GM21447 (cell line): Measurements from ENCODE around the gene ARHGAP23.
"Not testable (repeated sequence)": the region's sequence is repeated elsewhere in the genome, so short reads cannot be mapped to it uniquely, and the experiment has no call there.

Experiments
- ATAC-seq: cut with Tn5 transposase; IDR thresholded peaks from one replicate; pipeline ENCODE4 v1.9.1; 2021; ENCODE audit not compliant: unreplicated experiment

The ARHGAP23 gene

GRCh38 chr17:38459567-38459966 is 31.3 kb downstream of the ARHGAP23 start:
- ATAC-seq = no peak

GRCh38 chr17:38460082-38460715 is 31.9 kb downstream of the ARHGAP23 start:
- ATAC-seq = no peak

GRCh38 chr17:38460716-38461630 is 32.7 kb downstream of the ARHGAP23 start:
- no peak for ATAC-seq

- ATAC-seq = no peak
Observed at GRCh38 chr17:38461683-38462082, 33.4 kb downstream of the ARHGAP23 start.

GRCh38 chr17:38463451-38463858 is 35.2 kb downstream of the ARHGAP23 start:
- no peak for ATAC-seq

- no peak for ATAC-seq
Observed at GRCh38 chr17:38464251-38464722, 36.0 kb downstream of the ARHGAP23 start.

GRCh38 chr17:38464723-38465390 is 36.6 kb downstream of the ARHGAP23 start:
- no peak for ATAC-seq

- no peak for ATAC-seq
Observed at GRCh38 chr17:38465391-38466345, 37.4 kb downstream of the ARHGAP23 start.

- no peak for ATAC-seq
Observed at GRCh38 chr17:38466346-38467315, 38.4 kb downstream of the ARHGAP23 start.

- no peak for ATAC-seq
Observed at GRCh38 chr17:38467491-38467890, 39.2 kb downstream of the ARHGAP23 start.

- no peak for ATAC-seq
Observed at GRCh38 chr17:38469875-38470274, 41.6 kb downstream of the ARHGAP23 start.

GRCh38 chr17:38471253-38471652 is 43.0 kb downstream of the ARHGAP23 start:
- ATAC-seq = not testable (repeated sequence)

GRCh38 chr17:38474666-38475065 is 46.4 kb downstream of the ARHGAP23 start:
- ATAC-seq = not testable (repeated sequence)

- no peak for ATAC-seq
Observed at GRCh38 chr17:38476549-38476948, 48.3 kb downstream of the ARHGAP23 start.

- not testable (repeated sequence) for ATAC-seq
Observed at GRCh38 chr17:38477417-38477816, 49.2 kb downstream of the ARHGAP23 start.

GRCh38 chr17:38477951-38478350 is 49.7 kb downstream of the ARHGAP23 start:
- not testable (repeated sequence) for ATAC-seq

- not testable (repeated sequence) for ATAC-seq
Observed at GRCh38 chr17:38478667-38479066, 50.4 kb downstream of the ARHGAP23 start.

- not testable (repeated sequence) for ATAC-seq
Observed at GRCh38 chr17:38482039-38482699, 53.9 kb downstream of the ARHGAP23 start.

GRCh38 chr17:38482700-38483043 is 54.4 kb downstream of the ARHGAP23 start:
- not testable (repeated sequence) for ATAC-seq
